Stimulated activated effector memory CD8-positive, alpha-beta T cell treated with anti-CD3 and anti-CD28 coated beads, Interleukin-12 subunit alpha, Interleukin-12 subunit beta, amount 100 ng/mL, for 72 hours (primary cell): ENCODE measurements around the gene SPDL1.

Experiments used
- ATAC-seq: fragments of 150-1000 bp; cut with Tn5 transposase; 2 replicates; pipeline ENCODE4 v1.10.0; 2021
- DNase-seq, 2 donors: peaks; one replicate each; pipeline ENCODE4 v3.0.0; 2021 to 2022; ENCODE audit warnings: low spot score in 2 of 2
- H3K27ac Mint-ChIP-seq: one replicate; pipeline ENCODE4 v1.8.0; 2022; ENCODE audit warnings: mild to moderate bottlenecking, mixed read lengths
- H3K36me3 Mint-ChIP-seq: one replicate; pipeline ENCODE4 v1.8.0; 2022; ENCODE audit warnings: mild to moderate bottlenecking, mixed read lengths
- H3K4me1 Mint-ChIP-seq: one replicate; pipeline ENCODE4 v1.8.0; 2022; ENCODE audit warnings: mixed read lengths
- H3K4me3 Mint-ChIP-seq: one replicate; pipeline ENCODE4 v1.8.0; 2022; ENCODE audit warnings: mild to moderate bottlenecking, mixed read lengths
- H3K9me3 Mint-ChIP-seq: one replicate; pipeline ENCODE4 v1.8.0; 2022; ENCODE audit warnings: mixed read lengths

Gene SPDL1

DNA sequence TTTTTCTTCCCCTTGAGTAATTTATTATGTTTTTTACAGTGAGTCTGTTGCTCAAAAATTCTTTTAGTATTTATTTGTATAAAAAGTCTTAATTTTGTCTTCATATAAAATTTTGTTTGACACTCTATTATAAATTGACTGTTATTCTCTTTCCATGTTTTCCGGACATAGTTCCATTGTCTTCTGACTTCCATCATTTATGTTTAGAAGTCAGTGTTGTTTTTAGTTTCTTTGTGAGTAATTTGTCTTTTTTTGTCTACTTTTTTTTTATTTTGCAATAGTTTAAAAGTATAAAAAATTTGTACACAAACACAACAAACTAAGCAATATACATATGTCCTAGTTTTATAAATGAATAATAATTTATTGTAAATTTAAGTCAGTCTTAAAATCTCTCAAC is 25.7 kb upstream of the SPDL1 start:
- no peak overlapping the region for H3K27ac Mint-ChIP-seq
- ATAC-seq (no peak), DNase-seq (no peak)
- H3K9me3 Mint-ChIP-seq = peaks cover 5% of the 10 kb centered on the region
- no peaks in the 10 kb centered on the region for H3K4me1 Mint-ChIP-seq
- no peaks in the 10 kb centered on the region for H3K36me3 Mint-ChIP-seq
- no peak overlapping the region for H3K4me3 Mint-ChIP-seq

DNA sequence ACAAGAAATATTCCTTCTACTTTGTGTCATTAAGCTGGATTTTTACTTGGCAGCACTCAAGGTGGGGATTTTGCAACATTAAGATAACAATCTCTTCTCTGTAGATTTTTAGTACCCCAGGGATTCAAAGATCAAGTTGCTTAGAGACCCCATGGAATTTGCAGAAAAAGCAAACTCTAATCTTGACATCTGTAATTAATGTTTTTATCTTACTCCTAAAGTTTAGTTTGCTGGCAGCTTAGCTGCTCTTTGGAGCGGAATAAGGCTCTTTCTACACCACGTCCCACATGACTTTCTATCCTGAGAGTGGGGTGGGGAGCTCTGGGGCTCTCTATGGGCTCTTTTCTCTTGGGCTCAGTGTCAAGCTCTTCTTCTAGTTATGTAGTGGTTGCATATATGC is 21.7 kb upstream of the SPDL1 start:
- ATAC-seq = no peak
- Mint-ChIP-seq H3K9me3 (peaks cover 5% of the 10 kb centered on the region), H3K4me1 (no peaks in the 10 kb centered on the region), H3K4me3 (no peak overlapping the region), H3K36me3 (no peaks in the 10 kb centered on the region), H3K27ac (no peak overlapping the region)
- no peak for DNase-seq

DNA sequence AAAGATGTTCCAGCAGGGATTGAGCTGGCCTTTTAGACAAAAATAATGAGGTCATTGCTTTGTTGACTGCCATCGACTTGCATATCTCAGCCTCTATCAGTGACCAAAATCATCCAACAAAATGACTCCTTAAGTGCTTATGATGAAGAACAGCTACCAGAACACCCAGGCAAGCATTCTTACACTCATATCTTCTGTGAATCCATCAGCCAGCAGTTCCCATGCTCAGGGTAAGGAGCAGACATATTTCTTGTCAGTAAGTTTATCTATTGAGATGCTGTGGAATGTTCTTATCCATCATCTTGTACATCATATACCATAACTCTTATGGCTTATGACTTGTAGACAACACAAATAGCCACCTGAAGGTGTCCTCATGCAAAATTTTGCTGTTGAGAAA is 20.2 kb upstream of the SPDL1 start:
- DNase-seq (no peak), ATAC-seq (no peak)
- no peaks in the 10 kb centered on the region for H3K4me1 Mint-ChIP-seq
- H3K4me3 Mint-ChIP-seq = no peak overlapping the region
- H3K9me3 Mint-ChIP-seq = no peaks in the 10 kb centered on the region
- no peak overlapping the region for H3K27ac Mint-ChIP-seq
- no peaks in the 10 kb centered on the region for H3K36me3 Mint-ChIP-seq

DNA sequence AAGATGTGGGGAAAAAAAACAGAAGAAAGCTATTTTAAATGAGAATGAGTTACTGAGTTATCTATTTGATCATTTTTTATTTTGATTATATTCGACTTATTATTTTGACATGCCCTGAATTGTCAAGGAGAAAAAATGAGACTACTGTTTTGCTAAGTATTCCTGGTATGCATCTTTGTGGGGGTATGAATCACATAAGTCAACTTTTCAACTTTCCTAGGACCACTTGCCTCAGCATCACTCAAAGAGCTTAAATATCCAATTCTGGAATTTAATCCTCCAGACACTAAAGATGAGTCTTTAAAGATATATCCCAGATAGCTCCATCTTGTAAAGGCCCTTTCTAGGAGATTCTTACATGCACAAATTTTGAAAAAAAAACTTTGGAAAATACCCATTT is 17.4 kb upstream of the SPDL1 start:
- no peak overlapping the region for H3K27ac Mint-ChIP-seq
- no peak overlapping the region for H3K4me3 Mint-ChIP-seq
- no peak for ATAC-seq

DNA sequence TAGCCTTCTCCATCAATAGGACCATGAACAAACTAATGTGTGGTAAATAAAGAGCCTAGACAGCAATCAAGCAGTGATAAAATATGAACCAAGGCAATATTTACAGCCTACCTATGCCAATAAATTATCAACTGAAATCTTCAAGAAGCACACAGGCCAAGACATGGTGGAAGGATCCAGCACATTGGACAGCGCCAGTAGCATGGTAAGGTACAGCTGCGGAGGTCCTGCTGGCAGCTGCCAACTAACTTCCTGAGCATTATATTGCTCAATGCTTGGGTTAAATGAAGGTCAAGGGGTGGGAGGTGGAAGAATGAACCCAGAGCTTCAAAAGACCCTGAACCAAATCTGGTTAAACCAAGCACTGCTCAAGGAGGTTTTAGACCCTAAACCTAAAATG is 16.5 kb upstream of the SPDL1 start:
- peaks cover 6% of the 10 kb centered on the region for H3K4me1 Mint-ChIP-seq
- no peaks in the 10 kb centered on the region for H3K36me3 Mint-ChIP-seq
- no peak overlapping the region for H3K27ac Mint-ChIP-seq
- ATAC-seq (no peak), DNase-seq (no peak)
- H3K4me3 Mint-ChIP-seq = no peak overlapping the region
- no peaks in the 10 kb centered on the region for H3K9me3 Mint-ChIP-seq

More for the DNA sequence above, 17.4 kb upstream of the SPDL1 start:
- DNase-seq = no peak
- Mint-ChIP-seq H3K36me3 (no peaks in the 10 kb centered on the region), H3K9me3 (no peaks in the 10 kb centered on the region), H3K4me1 (peaks cover 6% of the 10 kb centered on the region)

DNA sequence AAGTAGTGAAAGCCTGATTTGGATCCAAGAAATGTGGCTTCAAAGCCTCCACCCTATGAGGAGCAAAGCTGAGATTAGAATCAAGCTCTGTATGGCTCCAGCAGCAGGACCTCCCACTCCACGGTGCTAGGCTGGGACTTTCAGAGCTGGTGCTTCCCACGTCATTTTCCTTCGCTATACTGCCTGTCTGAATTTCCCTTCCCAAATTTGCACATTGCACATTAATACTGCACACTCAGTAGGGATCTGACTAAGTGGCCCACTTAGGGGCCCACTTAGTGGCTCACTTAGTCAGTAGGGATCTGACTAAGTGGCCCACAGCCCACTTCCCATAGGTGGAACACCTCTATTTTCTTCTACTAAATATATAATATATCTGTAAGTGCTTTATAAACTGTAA is 14.1 kb upstream of the SPDL1 start:
- Mint-ChIP-seq H3K9me3 (no peaks in the 10 kb centered on the region), H3K4me1 (peaks cover 6% of the 10 kb centered on the region), H3K27ac (no peak overlapping the region), H3K4me3 (no peak overlapping the region), H3K36me3 (no peaks in the 10 kb centered on the region)
- peak; percentile 84 for ATAC-seq
- DNase-seq = no peak

DNA sequence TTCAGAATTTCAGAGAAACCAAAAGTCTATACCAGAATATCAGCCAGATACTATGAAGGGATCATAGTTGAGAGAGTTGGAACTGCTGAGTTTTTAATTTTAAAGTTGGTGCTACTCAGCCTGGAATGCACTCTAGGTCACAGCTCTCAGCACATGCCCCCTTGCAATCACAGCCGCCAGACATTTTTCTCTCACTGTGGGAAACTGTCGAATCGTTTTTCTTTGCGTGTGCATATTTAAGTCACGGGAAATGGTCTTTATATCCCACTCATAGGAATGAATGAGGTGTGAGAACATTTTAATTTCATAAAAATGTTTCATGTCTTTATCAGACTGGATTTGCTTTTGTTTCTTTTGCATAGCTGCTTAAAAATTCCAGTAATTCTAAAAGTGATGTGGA is 12.2 kb upstream of the SPDL1 start:
- no peak for ATAC-seq
- no peaks in the 10 kb centered on the region for H3K9me3 Mint-ChIP-seq
- H3K4me1 Mint-ChIP-seq = peaks cover 6% of the 10 kb centered on the region

DNA sequence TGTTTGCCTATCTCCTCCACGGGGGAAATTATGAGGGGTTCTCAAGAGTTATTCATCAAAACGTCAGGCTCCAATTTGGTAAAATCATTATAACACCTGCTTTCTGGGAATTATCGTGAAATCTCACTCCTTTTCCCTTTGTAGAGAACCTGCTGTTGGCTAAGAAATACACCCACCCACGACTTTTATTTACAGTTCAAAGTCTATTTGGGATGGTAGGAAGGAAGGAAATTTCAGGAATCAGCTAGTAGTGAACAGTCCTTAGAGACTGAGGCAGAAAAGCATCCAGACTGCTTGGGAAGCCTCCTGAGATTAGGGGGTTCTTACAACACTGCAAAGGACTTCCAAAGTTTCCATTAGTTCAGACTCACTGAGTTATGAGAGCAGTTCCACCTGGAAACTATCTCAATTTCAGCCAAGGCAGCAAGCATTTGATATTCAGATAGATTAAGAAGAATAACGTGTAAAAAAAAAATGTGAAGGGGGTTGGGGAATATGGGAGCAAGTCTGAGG is 9.4 kb upstream of the SPDL1 start:
- peaks cover 6% of the 10 kb centered on the region for H3K4me1 Mint-ChIP-seq
- H3K4me3 Mint-ChIP-seq = no peak overlapping the region
- H3K36me3 Mint-ChIP-seq = no peaks in the 10 kb centered on the region
- H3K27ac Mint-ChIP-seq = no peak overlapping the region
- DNase-seq (no peak), ATAC-seq (no peak)
- no peaks in the 10 kb centered on the region for H3K9me3 Mint-ChIP-seq

More for the DNA sequence above, 12.2 kb upstream of the SPDL1 start:
- DNase-seq = no peak
- no peak overlapping the region for H3K4me3 Mint-ChIP-seq
- H3K36me3 Mint-ChIP-seq = no peaks in the 10 kb centered on the region
- H3K27ac Mint-ChIP-seq = no peak overlapping the region

DNA sequence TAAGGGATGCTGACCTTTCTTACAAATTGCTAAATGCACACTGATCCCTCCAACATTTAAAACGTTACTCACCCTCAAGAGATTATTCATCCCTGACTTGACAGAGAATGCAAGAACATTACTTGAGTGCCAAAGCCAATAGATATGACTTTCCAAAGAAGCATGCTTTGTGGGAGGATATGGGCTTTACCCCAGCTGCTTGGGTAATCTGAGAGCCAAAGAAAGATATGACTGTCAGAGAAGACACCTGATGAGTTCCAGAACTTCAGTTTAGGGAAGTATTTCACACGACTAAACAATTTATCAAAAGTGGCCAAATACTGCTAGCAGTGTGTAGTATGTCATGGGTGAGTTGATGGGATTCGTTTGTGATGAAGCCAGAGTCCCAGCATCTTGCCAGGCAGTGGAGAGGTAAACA is 7.4 kb upstream of the SPDL1 start:
- no peaks in the 10 kb centered on the region for H3K36me3 Mint-ChIP-seq
- DNase-seq (no peak), ATAC-seq (peak; percentile 67)
- H3K4me1 Mint-ChIP-seq = peaks cover 7% of the 10 kb centered on the region
- no peaks in the 10 kb centered on the region for H3K9me3 Mint-ChIP-seq
- H3K27ac Mint-ChIP-seq = no peak overlapping the region
- no peak overlapping the region for H3K4me3 Mint-ChIP-seq

DNA sequence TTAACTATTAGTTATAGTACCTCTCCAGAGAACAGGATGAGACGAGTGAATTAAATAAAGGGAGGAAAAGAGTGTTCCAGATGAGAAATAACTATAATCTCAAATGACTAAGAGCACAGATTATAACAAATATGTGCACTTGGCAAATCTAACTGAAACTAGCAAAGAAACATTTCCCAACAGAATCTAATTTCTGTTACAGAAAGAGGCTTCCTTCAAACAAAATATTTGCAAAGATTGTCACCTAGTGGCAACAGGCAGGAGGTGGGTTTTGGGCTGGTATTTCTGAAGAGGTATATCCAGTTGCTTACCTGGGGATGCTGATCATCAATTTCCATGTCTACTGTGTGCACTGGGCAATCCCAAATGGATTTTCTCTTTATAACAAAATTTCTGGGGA is 5.6 kb upstream of the SPDL1 start:
- no peaks in the 10 kb centered on the region for H3K9me3 Mint-ChIP-seq
- peaks cover under 1% of the 10 kb centered on the region for H3K36me3 Mint-ChIP-seq
- DNase-seq (no peak), ATAC-seq (no peak)
- H3K27ac Mint-ChIP-seq = no peak overlapping the region
- H3K4me1 Mint-ChIP-seq = peaks cover 21% of the 10 kb centered on the region
- H3K4me3 Mint-ChIP-seq = no peak overlapping the region

DNA sequence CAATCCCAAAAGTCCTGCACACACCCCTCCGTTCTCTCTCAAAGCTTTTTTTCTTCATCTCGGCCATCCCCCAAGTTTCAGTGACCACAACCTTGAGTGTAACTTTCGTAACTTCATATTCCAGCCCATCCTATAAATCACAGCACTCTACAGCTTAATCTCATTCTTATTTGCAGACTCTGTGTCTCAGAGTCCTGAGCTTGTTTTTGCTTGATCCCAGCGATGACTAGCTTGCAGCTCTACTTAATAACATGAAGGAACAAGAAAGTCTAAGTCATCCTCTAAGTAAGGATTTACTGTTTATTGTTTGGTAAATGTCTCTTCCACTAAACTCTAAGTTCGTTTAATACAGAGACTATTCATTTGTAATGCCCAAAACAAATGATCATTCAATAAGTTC is 2.6 kb upstream of the SPDL1 start:
- Mint-ChIP-seq H3K4me3 (no peak overlapping the region), H3K27ac (peak overlapping the region; percentile 7), H3K36me3 (peaks cover 11% of the 10 kb centered on the region), H3K9me3 (no peaks in the 10 kb centered on the region), H3K4me1 (peaks cover 31% of the 10 kb centered on the region)
- no peak for ATAC-seq
- DNase-seq = no peak

DNA sequence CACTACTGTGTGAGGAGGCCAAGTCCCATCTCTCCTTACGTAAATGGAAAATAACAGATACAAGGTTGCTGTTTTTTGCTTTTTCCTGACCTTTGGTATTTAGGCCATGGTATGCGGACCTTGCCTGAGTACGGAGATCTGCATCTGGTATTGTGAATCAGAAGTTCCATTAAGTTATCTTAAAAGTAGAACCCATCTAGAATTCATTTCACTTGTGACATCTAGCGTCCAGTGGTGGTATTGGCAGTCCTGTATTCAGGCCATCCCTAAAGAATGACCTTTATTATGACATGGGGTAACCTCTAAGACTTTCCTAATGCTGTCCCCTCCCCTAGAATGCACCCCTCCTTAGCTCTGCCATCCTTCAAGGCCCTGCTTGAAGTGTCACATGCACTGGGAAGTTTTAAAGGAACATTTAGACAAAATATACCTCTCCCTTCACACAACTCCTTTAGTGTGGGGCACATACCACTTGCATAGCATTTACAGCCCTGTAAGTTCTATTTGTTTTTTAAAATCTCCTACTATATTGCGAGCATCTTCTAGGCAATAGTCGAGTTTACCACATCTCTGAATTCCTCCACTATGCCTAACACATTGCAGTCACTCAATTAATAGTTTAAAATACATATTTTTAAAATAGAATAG is 1.9 kb upstream of the SPDL1 start:
- no peak overlapping the region for H3K27ac Mint-ChIP-seq

DNA sequence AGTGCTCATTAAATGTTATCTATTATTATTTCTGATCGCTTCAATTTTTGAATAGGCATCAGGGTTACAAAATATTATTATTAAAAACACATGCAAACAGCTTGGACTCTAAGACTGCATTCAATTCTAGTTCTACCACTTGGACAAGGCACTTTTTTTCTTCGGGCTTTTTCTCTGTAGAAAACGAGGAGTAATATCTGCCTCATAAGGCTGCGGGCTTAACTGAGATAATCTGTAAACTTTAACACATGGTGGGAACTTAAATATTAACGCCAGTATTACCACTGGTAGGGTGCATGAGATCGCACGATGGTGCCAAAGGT is 511 bp upstream of the SPDL1 start:
- Mint-ChIP-seq H3K4me3 (peak overlapping the region; percentile 93), H3K36me3 (peaks cover 11% of the 10 kb centered on the region), H3K4me1 (peaks cover 42% of the 10 kb centered on the region), H3K9me3 (no peaks in the 10 kb centered on the region), H3K27ac (peak overlapping the region; percentile 99)
- ATAC-seq = no peak
- DNase-seq = no peak

More for the DNA sequence above, 1.9 kb upstream of the SPDL1 start:
- Mint-ChIP-seq H3K9me3 (no peaks in the 10 kb centered on the region), H3K36me3 (peaks cover 11% of the 10 kb centered on the region), H3K4me3 (no peak overlapping the region), H3K4me1 (peaks cover 38% of the 10 kb centered on the region)
- peak; percentile 44 to 81 for DNase-seq
- peak; percentile 53 for ATAC-seq

DNA sequence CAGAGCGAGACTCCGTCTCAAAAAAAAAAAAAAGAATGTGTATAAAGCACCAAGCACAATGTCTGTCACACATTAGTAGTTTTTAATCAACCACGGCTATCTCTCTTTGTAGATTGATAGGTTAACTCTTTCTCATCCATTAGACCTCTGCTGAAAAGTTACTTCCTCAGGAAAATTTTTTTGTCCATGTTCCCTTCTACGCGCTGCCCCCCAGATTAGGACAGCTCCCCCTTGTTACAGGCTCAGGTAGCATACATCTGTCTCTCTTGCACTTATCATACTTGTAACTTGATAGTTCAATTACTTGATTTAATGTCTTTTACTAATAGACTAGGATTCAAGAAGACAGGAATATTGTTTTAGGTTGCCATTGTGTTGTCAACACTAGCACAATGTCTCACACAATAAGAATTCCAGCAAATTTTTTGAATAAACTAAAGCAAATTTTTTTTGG is 1.5 kb downstream of the SPDL1 start:
- DNase-seq = no peak
- H3K4me1 Mint-ChIP-seq = peaks cover 42% of the 10 kb centered on the region
- H3K9me3 Mint-ChIP-seq = no peaks in the 10 kb centered on the region
- ATAC-seq = no peak
- peak overlapping the region; percentile 14 for H3K27ac Mint-ChIP-seq
- peak overlapping the region; percentile 93 for H3K4me3 Mint-ChIP-seq
- H3K36me3 Mint-ChIP-seq = peaks cover 30% of the 10 kb centered on the region

DNA sequence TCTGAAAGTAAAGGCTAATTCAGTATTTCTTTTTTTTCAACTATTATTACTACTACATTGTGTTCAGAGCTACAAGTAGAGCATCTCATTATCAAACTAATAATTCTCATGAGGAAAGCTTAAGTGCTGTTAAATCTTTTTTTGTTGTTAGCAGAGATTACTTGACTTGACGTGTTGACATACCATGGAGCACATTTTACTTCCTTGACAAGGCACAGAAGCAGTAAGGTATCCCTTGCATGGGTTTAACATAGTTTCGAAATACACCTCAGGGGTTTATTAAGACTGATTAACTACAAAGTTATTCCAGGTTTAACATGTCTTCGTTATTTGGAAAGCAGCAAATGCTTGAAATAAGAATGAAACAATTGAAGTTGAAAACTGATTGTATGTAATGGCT is 7.0 kb downstream of the SPDL1 start:
- Mint-ChIP-seq H3K27ac (no peak overlapping the region), H3K9me3 (no peaks in the 10 kb centered on the region), H3K4me1 (peaks cover 13% of the 10 kb centered on the region), H3K4me3 (no peak overlapping the region), H3K36me3 (peaks cover 75% of the 10 kb centered on the region)
- DNase-seq (no peak), ATAC-seq (no peak)

DNA sequence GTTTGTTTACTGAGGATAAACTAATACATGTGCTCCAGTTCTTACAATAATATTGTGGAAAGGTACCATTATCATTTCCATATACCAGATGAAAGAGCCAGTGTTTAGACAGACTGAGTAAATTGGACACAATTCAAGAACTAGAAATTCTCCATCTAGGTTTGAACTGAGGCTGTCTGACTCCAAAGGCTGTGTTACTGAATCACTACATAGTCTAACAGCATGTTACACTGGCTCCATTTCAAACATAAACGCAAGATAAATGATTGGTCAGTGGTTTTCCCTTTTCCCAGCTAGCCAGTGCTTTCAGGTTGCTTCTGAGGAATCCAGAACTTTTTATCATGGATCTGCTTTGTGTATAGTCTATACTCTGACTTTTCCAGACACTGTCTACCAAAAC is 8.1 kb downstream of the SPDL1 start:
- H3K27ac Mint-ChIP-seq = no peak overlapping the region
- DNase-seq (no peak), ATAC-seq (no peak)
- H3K36me3 Mint-ChIP-seq = peaks cover 85% of the 10 kb centered on the region
- no peaks in the 10 kb centered on the region for H3K9me3 Mint-ChIP-seq
- H3K4me3 Mint-ChIP-seq = no peak overlapping the region
- peaks cover 5% of the 10 kb centered on the region for H3K4me1 Mint-ChIP-seq
